NB4 (cell line): ENCODE data around the gene ZNF512B.
"Not testable (repeated sequence)": the region's sequence is repeated elsewhere in the genome, so short reads cannot be mapped to it uniquely, and the experiment has no call there.

Experiments
- DNase-seq: peaks from one replicate; pipeline ENCODE4 v3.0.0; 2010; ENCODE audit warnings: low read depth
- H3K4me3 ChIP-seq: one replicate; pipeline ENCODE4 v1.5.1; 2011; ENCODE audit warnings: mild to moderate bottlenecking, low read depth, low read length, moderate library complexity
- MAX ChIP-seq: IDR thresholded peaks from 2 replicates; pipeline ENCODE4 v1.6.1; 2011; ENCODE audit warnings: low read depth, low read length
- MYC ChIP-seq: IDR thresholded peaks from 2 replicates; pipeline ENCODE4 v1.6.1; 2011; ENCODE audit warnings: low read depth, low read length
- POLR2A ChIP-seq: IDR thresholded peaks from 2 replicates; pipeline ENCODE4 v1.6.1; 2011; ENCODE audit warnings: mild to moderate bottlenecking; ENCODE audit not compliant: insufficient read length; ENCODE audit errors: extremely low read depth
- TF ChIP-seq, protein P1 (sequence below): IDR thresholded peaks from one replicate; pipeline ENCODE4 v1.5.1; 2012; ENCODE audit warnings: low read depth, low read length

ZNF512B gene

GRCh38 chr20:63964412-63964811 is 5.3 kb downstream of the ZNF512B start:
- TF ChIP-seq MAX = no peak
- no peak for TF ChIP-seq MYC
- TF ChIP-seq, protein P1, sequence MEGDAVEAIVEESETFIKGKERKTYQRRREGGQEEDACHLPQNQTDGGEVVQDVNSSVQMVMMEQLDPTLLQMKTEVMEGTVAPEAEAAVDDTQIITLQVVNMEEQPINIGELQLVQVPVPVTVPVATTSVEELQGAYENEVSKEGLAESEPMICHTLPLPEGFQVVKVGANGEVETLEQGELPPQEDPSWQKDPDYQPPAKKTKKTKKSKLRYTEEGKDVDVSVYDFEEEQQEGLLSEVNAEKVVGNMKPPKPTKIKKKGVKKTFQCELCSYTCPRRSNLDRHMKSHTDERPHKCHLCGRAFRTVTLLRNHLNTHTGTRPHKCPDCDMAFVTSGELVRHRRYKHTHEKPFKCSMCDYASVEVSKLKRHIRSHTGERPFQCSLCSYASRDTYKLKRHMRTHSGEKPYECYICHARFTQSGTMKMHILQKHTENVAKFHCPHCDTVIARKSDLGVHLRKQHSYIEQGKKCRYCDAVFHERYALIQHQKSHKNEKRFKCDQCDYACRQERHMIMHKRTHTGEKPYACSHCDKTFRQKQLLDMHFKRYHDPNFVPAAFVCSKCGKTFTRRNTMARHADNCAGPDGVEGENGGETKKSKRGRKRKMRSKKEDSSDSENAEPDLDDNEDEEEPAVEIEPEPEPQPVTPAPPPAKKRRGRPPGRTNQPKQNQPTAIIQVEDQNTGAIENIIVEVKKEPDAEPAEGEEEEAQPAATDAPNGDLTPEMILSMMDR = no peak
- no peak for TF ChIP-seq POLR2A
- DNase-seq = no peak
- no peak overlapping the region for H3K4me3 ChIP-seq

DNA sequence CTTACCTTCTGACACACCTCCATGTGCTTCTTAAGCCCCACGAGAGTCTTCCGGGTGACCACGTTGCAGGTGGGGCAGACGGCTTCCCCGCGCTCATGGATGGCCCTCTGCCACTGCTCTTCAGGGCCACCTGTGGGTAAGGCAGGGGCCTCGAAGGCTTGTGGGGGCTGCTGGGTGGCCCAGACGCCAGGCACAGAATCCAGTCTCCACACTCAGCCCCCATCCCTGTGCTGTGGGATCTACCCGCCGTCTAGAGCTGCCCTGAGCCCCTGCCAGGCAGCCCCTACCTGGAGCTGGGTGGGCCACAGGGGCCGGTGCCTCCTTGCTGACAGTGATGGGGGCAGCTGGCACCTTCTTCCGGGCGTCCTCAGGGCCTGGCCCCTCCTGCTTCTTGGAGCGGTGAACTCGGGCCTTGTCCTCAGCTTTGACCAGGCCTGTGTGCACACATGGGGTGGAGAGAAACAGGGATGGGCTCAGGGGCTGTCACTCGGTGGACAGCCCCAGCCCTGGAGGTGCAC is 5.9 kb downstream of the ZNF512B start:
- no peak for TF ChIP-seq MAX
- TF ChIP-seq, protein P1 = no peak
- no peak for TF ChIP-seq POLR2A
- TF ChIP-seq MYC = no peak
- H3K4me3 ChIP-seq = no peak overlapping the region
- no peak for DNase-seq

GRCh38 chr20:63963348-63963741 is 6.4 kb downstream of the ZNF512B start:
- TF ChIP-seq POLR2A (no peak), MAX (no peak), MYC (no peak)
- TF ChIP-seq, protein P1 = no peak
- H3K4me3 ChIP-seq = no peak overlapping the region

DNA sequence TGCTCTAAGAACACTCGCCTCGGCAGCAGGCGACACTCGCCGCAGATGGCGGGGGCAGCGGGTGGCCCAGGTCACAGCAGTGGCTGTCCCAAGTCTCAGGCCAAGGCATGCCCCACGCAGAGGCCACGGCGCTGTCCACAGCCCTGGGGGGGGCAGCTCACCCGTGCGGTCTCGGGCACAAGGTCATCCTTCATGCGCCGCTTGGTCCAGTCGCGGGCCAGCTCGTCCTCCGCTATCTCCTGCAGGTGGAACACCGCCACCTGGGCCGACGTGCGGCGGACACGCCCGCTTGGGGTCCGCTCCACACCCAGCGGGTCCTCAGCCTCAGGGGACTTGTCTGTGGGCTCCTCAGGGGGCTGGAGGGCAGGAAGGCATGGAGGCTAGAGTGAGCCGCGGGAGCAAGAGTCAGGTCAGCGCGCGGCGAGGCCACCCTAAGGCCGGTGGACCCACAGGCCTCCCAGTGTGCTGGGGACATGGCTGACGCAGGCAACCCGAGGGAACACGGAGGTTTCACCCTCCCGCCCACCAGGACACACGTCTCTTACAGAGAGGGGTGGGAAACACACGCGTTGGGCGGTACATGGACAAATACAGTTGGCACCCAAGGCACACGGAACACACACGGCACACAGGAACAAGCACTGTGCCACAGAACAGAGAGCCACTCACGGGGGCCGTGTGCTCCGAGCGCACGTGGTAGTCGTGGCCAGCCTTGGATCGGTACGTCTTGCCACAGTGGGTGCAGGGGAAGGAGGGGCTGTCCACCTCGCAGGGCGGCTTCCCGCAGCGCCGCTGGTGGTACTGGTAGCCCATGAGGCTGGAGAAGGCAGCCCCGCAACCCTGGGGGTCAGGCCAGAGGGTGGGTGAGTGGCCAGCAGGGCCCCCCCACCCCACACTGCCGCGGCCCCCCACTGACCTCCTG is 7.0 kb downstream of the ZNF512B start:
- DNase-seq = no peak
- H3K4me3 ChIP-seq = no peak overlapping the region
- TF ChIP-seq MAX (no peak), MYC (no peak), POLR2A (no peak)
- TF ChIP-seq, protein P1 = no peak

More at GRCh38 chr20:63963348-63963741, 6.4 kb downstream of the ZNF512B start:
- DNase-seq = no peak

GRCh38 chr20:63961664-63962425 is 7.9 kb downstream of the ZNF512B start:
- no peak for TF ChIP-seq POLR2A

GRCh38 chr20:63960654-63961621 is 8.8 kb downstream of the ZNF512B start:
- DNase-seq, H3K4me3 ChIP-seq: not testable (repeated sequence)

More at GRCh38 chr20:63961664-63962425, 7.9 kb downstream of the ZNF512B start:
- no peak for DNase-seq
- H3K4me3 ChIP-seq = no peak overlapping the region
